ENCODE measurements around the gene GALC. TPM values are rescaled to one million over a fixed set of nuclear protein-coding genes. Genes with fewer than 3 reads are reported as not detected.

GALC gene
- 10 to 100 TPM in 4 of 5 donors, 1 to 10 TPM in 1; 2.3 to 50.4 (median 32.0) TPM for total RNA-seq
- polyA plus RNA-seq, result 1 to 10 TPM; 2.3 to 9.0 (median 4.6) TPM
- long read RNA-seq, donor 1, result 0 reads
- long read RNA-seq, donor 2, transcript GALC-201 (17 exons, 3,883 nt), result major isoform, 6 of 19 reads
- long read RNA-seq, donor 2, partial matches to known transcripts, result 13 of 19 reads
- long read RNA-seq, donor 2, other reads (novel, unspliced or antisense), result 0 of 19 reads
- long read RNA-seq, donor 3, result 0 reads
- long read RNA-seq, donor 4, result 0 reads
- long read RNA-seq, donor 5, partial matches to known transcripts, result 0 of 4 reads
- long read RNA-seq, donor 5, other reads (novel, unspliced or antisense), result 0 of 4 reads
- long read RNA-seq, donor 6, partial matches to known transcripts, result 28 of 32 reads
- long read RNA-seq, donor 6, other reads (novel, unspliced or antisense), result 0 of 32 reads
- long read RNA-seq, donor 7, transcript GALC-201 (17 exons, 3,883 nt), result major isoform, 5 of 5 reads
- long read RNA-seq, donor 7, partial matches to known transcripts, result 0 of 5 reads
- long read RNA-seq, donor 7, other reads (novel, unspliced or antisense), result 0 of 5 reads
- long read RNA-seq, donor 8, partial matches to known transcripts, result 0 of 4 reads
- long read RNA-seq, donor 8, other reads (novel, unspliced or antisense), result 0 of 4 reads
- long read RNA-seq, donor 9, partial matches to known transcripts, result 0 of 1 reads
- long read RNA-seq, donor 9, other reads (novel, unspliced or antisense), result 0 of 1 reads
- long read RNA-seq, donor 10, partial matches to known transcripts, result 0 of 3 reads
- long read RNA-seq, donor 10, other reads (novel, unspliced or antisense), result 0 of 3 reads

GRCh38 chr14:87992718-87993628 is at the start of gene GALC:
Gene GALC (minus strand): TSS chr14:87993182. CDS start chr14:87993164, 18 bp downstream.
- H3K36me3 ChIP-seq, result no peaks in the 10 kb centered on the region
- peak; percentile 96 to 98 for DNase-seq
- peak within 1 kb of the TSS; percentile 90 to 99 (median 95) for H3K27ac ChIP-seq
- intact Hi-C loops (cut with DNase I; ENCODE audit: low total_unique reads), result no loop called here
- H3K9me3 ChIP-seq, result no peaks in the 10 kb centered on the region
- TF ChIP-seq POLR2A (IDR thresholded peaks at IDR 0.05), result no peak
- TF ChIP-seq EP300 (IDR thresholded peaks at IDR 0.05), result no peak
- peak; percentile 55 to 89 (median 72) for TF ChIP-seq POLR2AphosphoS5 (IDR thresholded peaks at IDR 0.05)
- WGBS, 5 donors, result 2 to 6% (median 3%) methylated on average over 33 to 83 of the region's 83 CpGs
- H3K4me1 ChIP-seq, result peaks cover 0 to 60% (median 31%) of the 10 kb centered on the region in 4 donors
- no peaks in the 10 kb centered on the region for H3K27me3 ChIP-seq
- peak within 1 kb of the TSS; percentile 59 to 88 (median 78) for H3K4me3 ChIP-seq

GRCh38 chr14:88040146-88040545 is 47.2 kb upstream of the GALC start:
- TF ChIP-seq CTCF (IDR thresholded peaks at IDR 0.05), result no peak
- no peak for TF ChIP-seq EP300 (IDR thresholded peaks at IDR 0.05)
- no peak for TF ChIP-seq POLR2AphosphoS5 (IDR thresholded peaks at IDR 0.05)
- TF ChIP-seq POLR2A (IDR thresholded peaks at IDR 0.05), result no peak
- WGBS, 5 donors, result 79 to 84% (median 82%) methylated on average over 1 of the region's 1 CpG
- H3K4me3 ChIP-seq, result no peak overlapping the region
- DNase-seq, result no peak
- H3K27me3 ChIP-seq, result no peaks in the 10 kb centered on the region
- no peaks in the 10 kb centered on the region for H3K9me3 ChIP-seq
- H3K36me3 ChIP-seq, result no peaks in the 10 kb centered on the region
- H3K4me1 ChIP-seq, result peaks cover 0 to 16% (median 5%) of the 10 kb centered on the region in 4 donors
- no peak overlapping the region for H3K27ac ChIP-seq
- intact Hi-C loops (cut with DNase I; ENCODE audit: low total_unique reads), result no loop called here

GRCh38 chr14:88039197-88039596 is 46.2 kb upstream of the GALC start:
- Histone ChIP-seq H3K9me3 (no peaks in the 10 kb centered on the region), H3K4me3 (no peak overlapping the region), H3K4me1 (peaks cover 0 to 6% (median 3%) of the 10 kb centered on the region in 4 donors), H3K27ac (no peak overlapping the region), H3K27me3 (no peaks in the 10 kb centered on the region), H3K36me3 (no peaks in the 10 kb centered on the region)
- 52 to 77% (median 62%) methylated on average over 3 of the region's 3 CpGs for WGBS, 5 donors
- no peak for TF ChIP-seq EP300 (IDR thresholded peaks at IDR 0.05)
- no peak for TF ChIP-seq POLR2AphosphoS5 (IDR thresholded peaks at IDR 0.05)
- no peak for TF ChIP-seq CTCF (IDR thresholded peaks at IDR 0.05)
- intact Hi-C loops (cut with DNase I; ENCODE audit: low total_unique reads), result no loop called here
- no peak for DNase-seq

GRCh38 chr14:88037325-88037724 is 44.3 kb upstream of the GALC start:
- intact Hi-C loops (cut with DNase I; ENCODE audit: low total_unique reads), result no loop called here
- Histone ChIP-seq H3K27ac (no peak overlapping the region), H3K4me3 (no peak overlapping the region), H3K4me1 (no peaks in the 10 kb centered on the region), H3K9me3 (no peaks in the 10 kb centered on the region), H3K36me3 (no peaks in the 10 kb centered on the region), H3K27me3 (no peaks in the 10 kb centered on the region)
- no peak for DNase-seq
- no peak for TF ChIP-seq POLR2AphosphoS5 (IDR thresholded peaks at IDR 0.05)
- TF ChIP-seq EP300 (IDR thresholded peaks at IDR 0.05), result no peak
- TF ChIP-seq POLR2A (IDR thresholded peaks at IDR 0.05), result no peak
- no peak for TF ChIP-seq CTCF (IDR thresholded peaks at IDR 0.05)
- WGBS, 5 donors, result 82 to 93% (median 89%) methylated on average over 1 of the region's 1 CpG
